HCT116 (cell line): ENCODE measurements around the gene WT1. TPM values are rescaled to one million over a fixed set of nuclear protein-coding genes. Genes with fewer than 3 reads are reported as not detected.

ENCODE experiments used
- ATAC-seq: fragments of 200-7000 bp; cut with Tn5 transposase; 2 replicates; pipeline ENCODE4 v1.9.1; 2020; ENCODE audit warnings: mild to moderate bottlenecking, moderate library complexity
- BruUV-seq: library from RNA; stranded (reverse); fragments of 400-500 nt; replicated peaks from 2 replicates; lab custom pipeline; 2021; lab: Mats Ljungman, UMichigan
- CTCF ChIA-PET: fragments of 300-600 bp; sonication (Branson Sonifier 250); formaldehyde crosslinking; loops from one replicate; lab custom pipeline; 2021; ENCODE audit warnings: antibody characterized with exemption; lab: Charles Lee
- POLR2A ChIA-PET: fragments of 300-600, 350-600 bp; sonication (Branson Sonifier 250); formaldehyde crosslinking; loops from one replicate; lab custom pipeline; 2021; ENCODE audit warnings: antibody characterized with exemption; lab: Charles Lee
- RAD21 ChIA-PET, 2 experiments: fragments of 300-600 bp; sonication (Branson Sonifier 250); formaldehyde crosslinking; loops; one replicate each; lab custom pipeline; 2023; ENCODE audit warnings: low total read pairs in 2 of 2; ENCODE audit not compliant: uncharacterized antibody in 2 of 2, unreplicated experiment in 2 of 2, low non-redundant PET in 1 of 2; lab: Charles Lee
- DNase-seq: peaks from one replicate; pipeline ENCODE4 v3.0.0-alpha.2; 2010; ENCODE audit warnings: low read depth, low spot score
- H2AFZ ChIP-seq: fragments of 200-600 bp; shearing (Covaris generic), sonication (generic); 2 replicates; pipeline ENCODE4 v1.6.1; 2017; ENCODE audit warnings: low read depth, mixed run types, mixed read lengths, antibody characterized with exemption, low read length; ENCODE audit not compliant: poor library complexity, severe bottlenecking
- H3K27ac ChIP-seq: 2 replicates; pipeline ENCODE4 v1.5.1; 2012; ENCODE audit warnings: low read depth, low read length
- H3K27me3 ChIP-seq: fragments of 200-600 bp; sonication (generic); 2 replicates; pipeline ENCODE4 v1.6.1; 2016; ENCODE audit warnings: mixed run types, low read length, mixed read lengths; ENCODE audit not compliant: insufficient read depth
- H3K36me3 ChIP-seq, 2 experiments: fragments of 200-500 bp in 1 of 2; fragments of 200-600 bp in 1 of 2; sonication (Bioruptor generic) in 1 of 2; sonication (generic) in 1 of 2; 2 replicates each; pipeline versions ENCODE4 v1.5.1 to v1.6.1; 2014 to 2016; ENCODE audit warnings: low read length in 2 of 2, inconsistent platforms in 1 of 2, mixed read lengths in 1 of 2, mixed run types in 1 of 2; ENCODE audit not compliant: insufficient read depth in 2 of 2, control insufficient read depth in 1 of 2
- H3K4me1 ChIP-seq, 2 experiments: fragments of 200-600 bp in 1 of 2; sonication (generic) in 1 of 2; 2 replicates each; pipeline versions ENCODE4 v1.5.1 to v1.6.1; 2012 to 2017; ENCODE audit warnings: low read length in 2 of 2, inconsistent platforms in 1 of 2, mild to moderate bottlenecking in 1 of 2, mixed read lengths in 1 of 2, mixed run types in 1 of 2, moderate library complexity in 1 of 2; ENCODE audit not compliant: insufficient read depth in 2 of 2, control insufficient read depth in 1 of 2
- H3K4me2 ChIP-seq: fragments of 200-600 bp; sonication (generic); 2 replicates; pipeline ENCODE4 v1.6.1; 2017; ENCODE audit warnings: mixed run types, low read length, mixed read lengths
- H3K4me3 ChIP-seq, 2 experiments: fragments of 200-600 bp in 1 of 2; sonication (generic) in 1 of 2; replicated peaks in 1 of 2; 2 replicates each; pipeline ENCODE4 v1.5.1; 2011 to 2016; ENCODE audit warnings: low read length in 2 of 2, control low read depth in 1 of 2, low read depth in 1 of 2, mild to moderate bottlenecking in 1 of 2, mixed read lengths in 1 of 2, mixed run types in 1 of 2
- H3K79me2 ChIP-seq: fragments of 200-600 bp; sonication (generic); 2 replicates; pipeline ENCODE4 v1.6.1; 2017; ENCODE audit warnings: mild to moderate bottlenecking, mixed run types, low read length, moderate library complexity, mixed read lengths; ENCODE audit not compliant: insufficient read depth
- H3K9ac ChIP-seq: fragments of 200-600 bp; sonication (generic); 2 replicates; pipeline ENCODE4 v1.6.1; 2016; ENCODE audit warnings: low read length, mixed read lengths
- H3K9me2 ChIP-seq: fragments of 200-600 bp; sonication (generic), shearing (Covaris generic); 2 replicates; pipeline ENCODE4 v1.6.1; 2017; ENCODE audit warnings: mixed run types, mild to moderate bottlenecking, moderate library complexity; ENCODE audit not compliant: insufficient read depth
- H3K9me3 ChIP-seq, 2 experiments: fragments of 200-500 bp in 1 of 2; fragments of 200-600 bp in 1 of 2; sonication (Bioruptor generic) in 1 of 2; sonication (generic) in 1 of 2; 2 replicates each; pipeline ENCODE4 v1.6.1; 2014 to 2017; ENCODE audit warnings: low read length in 2 of 2, mixed read lengths in 2 of 2, inconsistent platforms in 1 of 2, low read depth in 1 of 2, mild to moderate bottlenecking in 1 of 2, mixed run types in 1 of 2, moderate library complexity in 1 of 2; ENCODE audit not compliant: control insufficient read depth in 1 of 2, insufficient read depth in 1 of 2
- H4K20me1 ChIP-seq: fragments of 200-600 bp; sonication (generic), shearing (Covaris generic); 2 replicates; pipeline ENCODE4 v1.6.1; 2017; ENCODE audit warnings: mixed run types, mild to moderate bottlenecking, moderate library complexity; ENCODE audit not compliant: insufficient read depth
- CBX3 ChIP-seq: IDR thresholded peaks from 2 replicates; pipeline ENCODE4 v1.6.1; 2012; ENCODE audit warnings: low read depth
- CEBPB ChIP-seq: IDR thresholded peaks from 2 replicates; pipeline ENCODE4 v1.6.1; 2012; ENCODE audit warnings: low read depth
- EGR1 ChIP-seq: IDR thresholded peaks from 2 replicates; pipeline ENCODE4 v1.6.1; 2012; ENCODE audit warnings: low read depth
- ELF1 ChIP-seq: IDR thresholded peaks from 2 replicates; pipeline ENCODE4 v1.6.1; 2012; ENCODE audit warnings: low read depth, borderline replicate concordance
- RAD21 ChIP-seq: IDR thresholded peaks from 2 replicates; pipeline ENCODE4 v1.6.1; 2012; ENCODE audit warnings: low read depth, mild to moderate bottlenecking
- SIN3A ChIP-seq: IDR thresholded peaks from 2 replicates; pipeline ENCODE4 v1.6.1; 2012; ENCODE audit warnings: low read depth
- YY1 ChIP-seq: IDR thresholded peaks from 2 replicates; pipeline ENCODE4 v1.6.1; 2011; ENCODE audit warnings: low read length, low read depth, moderate library complexity, mild to moderate bottlenecking; ENCODE audit not compliant: insufficient replicate concordance; ENCODE audit errors: extremely low read depth
- intact Hi-C: fragments of 100-400 bp; cut with micrococcal nuclease; formaldehyde crosslinking; loops from 2 replicates; pipeline ENCODE4 v1.10.0; 2022
- total RNA-seq: library from RNA; stranded (reverse); gene quantifications from one replicate; pipeline ENCODE4 v1.2.1, GENCODE V29; 2021; ENCODE audit not compliant: unreplicated experiment
- TF ChIP-seq, protein P1 (sequence below): IDR thresholded peaks from 2 replicates; pipeline ENCODE4 v1.6.1; 2012
- TF ChIP-seq, protein P2 (sequence below): IDR thresholded peaks from 2 replicates; pipeline ENCODE4 v1.6.1; 2011; ENCODE audit warnings: mild to moderate bottlenecking, low read length, moderate library complexity; ENCODE audit not compliant: insufficient replicate concordance; ENCODE audit errors: extremely low read depth

Gene WT1
- total RNA-seq, 1 experiment from 2014 or later: 0.07 TPM

DNA sequence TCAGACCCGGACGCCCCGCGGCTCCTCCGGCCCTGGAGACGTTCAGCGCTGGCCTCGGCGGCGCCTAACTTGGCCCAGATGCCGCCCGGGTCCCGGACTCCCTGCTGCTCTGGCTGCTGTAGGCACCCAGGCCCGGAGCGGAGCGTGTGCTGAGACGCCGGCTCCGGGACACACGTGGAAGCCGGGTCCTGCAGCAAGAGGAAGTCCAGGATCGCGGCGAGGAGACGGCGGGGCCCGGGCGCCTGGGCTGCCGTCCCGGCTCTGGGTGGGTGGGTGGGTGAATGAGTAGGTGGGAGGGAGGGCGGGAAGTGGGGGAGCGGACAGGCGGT lies 223 bp downstream of the WT1 start:
- Histone ChIP-seq H2AFZ (no peak overlapping the region), H3K4me3 (no peak overlapping the region), H3K4me2 (no peak overlapping the region), H3K79me2 (no peaks in the 10 kb centered on the region), H4K20me1 (no peaks in the 10 kb centered on the region), H3K27ac (no peak overlapping the region), H3K9ac (no peak overlapping the region), H3K27me3 (0 out of 2 replicates have a peak, but pooled peaks cover 6% of the 10 kb centered on the region), H3K36me3 (no peaks in the 10 kb centered on the region), H3K4me1 (no peaks in the 10 kb centered on the region), H3K9me3 (no peaks in the 10 kb centered on the region), H3K9me2 (no peaks in the 10 kb centered on the region)
- CTCF ChIA-PET: no interaction called here
- no TSS peak for BruUV-seq
- RAD21 ChIA-PET: no interaction called here
- no peak for DNase-seq
- ATAC-seq: no peak
- POLR2A ChIA-PET: no interaction called here
- intact Hi-C loops: no loop called here
- no peak for TF ChIP-seq SIN3A
- no peak for TF ChIP-seq CBX3
- TF ChIP-seq RAD21: no peak
- TF ChIP-seq CEBPB: no peak
- TF ChIP-seq EGR1: no peak
- TF ChIP-seq ELF1: no peak
- TF ChIP-seq YY1: no peak
- TF ChIP-seq, protein P1, sequence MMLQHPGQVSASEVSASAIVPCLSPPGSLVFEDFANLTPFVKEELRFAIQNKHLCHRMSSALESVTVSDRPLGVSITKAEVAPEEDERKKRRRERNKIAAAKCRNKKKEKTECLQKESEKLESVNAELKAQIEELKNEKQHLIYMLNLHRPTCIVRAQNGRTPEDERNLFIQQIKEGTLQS: no peak

DNA sequence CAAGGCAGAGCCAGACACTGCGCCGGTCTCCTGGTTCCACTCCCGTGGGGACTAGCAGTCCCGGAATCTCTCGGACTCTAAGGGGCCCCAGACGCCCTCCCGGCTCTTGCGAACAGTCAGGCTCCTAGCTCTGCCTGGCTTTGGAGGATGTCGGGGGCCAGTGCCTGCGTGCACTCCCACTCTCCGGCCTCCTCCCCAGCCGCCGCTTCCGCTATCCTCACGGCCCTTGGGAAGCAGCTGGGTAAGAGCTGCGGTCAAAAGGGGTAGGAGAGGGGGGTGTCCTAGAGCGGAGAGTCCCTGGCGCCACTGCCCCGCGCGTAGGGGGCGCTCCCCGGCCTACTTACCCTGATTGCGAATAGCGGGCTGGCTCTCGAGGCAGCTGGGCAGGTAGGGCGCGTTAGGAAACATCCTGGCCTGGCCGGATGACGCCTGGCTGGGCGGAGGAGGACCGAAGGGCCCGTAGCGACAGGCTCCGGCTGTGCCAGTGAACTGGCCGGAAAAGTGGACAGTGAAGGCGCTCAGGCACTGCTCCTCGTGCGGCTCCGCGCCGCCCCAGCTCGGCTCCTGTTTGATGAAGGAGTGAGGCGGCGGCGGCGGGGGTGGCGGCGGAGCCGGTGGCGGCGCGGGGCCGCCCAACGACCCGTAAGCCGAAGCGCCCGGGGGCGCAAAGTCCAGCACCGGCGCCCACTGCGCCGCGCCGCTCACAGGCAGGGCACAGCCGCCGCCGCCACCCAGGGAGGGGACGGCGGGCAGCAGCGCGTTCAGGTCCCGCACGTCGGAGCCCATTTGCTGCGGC lies 785 bp downstream of the WT1 start:
- DNase-seq: no peak
- H3K27ac ChIP-seq: no peak overlapping the region
- no peaks in the 10 kb centered on the region for H4K20me1 ChIP-seq
- CTCF ChIA-PET: no interaction called here
- POLR2A ChIA-PET: no interaction called here
- no peaks in the 10 kb centered on the region for H3K36me3 ChIP-seq
- RAD21 ChIA-PET: no interaction called here
- H2AFZ ChIP-seq: no peak overlapping the region
- BruUV-seq: no TSS peak
- H3K9me3 ChIP-seq: no peaks in the 10 kb centered on the region
- intact Hi-C loops: no loop called here
- 0 out of 2 replicates have a peak, but pooled peaks cover 4% of the 10 kb centered on the region for H3K27me3 ChIP-seq
- no peak for TF ChIP-seq YY1
- TF ChIP-seq, protein P2, sequence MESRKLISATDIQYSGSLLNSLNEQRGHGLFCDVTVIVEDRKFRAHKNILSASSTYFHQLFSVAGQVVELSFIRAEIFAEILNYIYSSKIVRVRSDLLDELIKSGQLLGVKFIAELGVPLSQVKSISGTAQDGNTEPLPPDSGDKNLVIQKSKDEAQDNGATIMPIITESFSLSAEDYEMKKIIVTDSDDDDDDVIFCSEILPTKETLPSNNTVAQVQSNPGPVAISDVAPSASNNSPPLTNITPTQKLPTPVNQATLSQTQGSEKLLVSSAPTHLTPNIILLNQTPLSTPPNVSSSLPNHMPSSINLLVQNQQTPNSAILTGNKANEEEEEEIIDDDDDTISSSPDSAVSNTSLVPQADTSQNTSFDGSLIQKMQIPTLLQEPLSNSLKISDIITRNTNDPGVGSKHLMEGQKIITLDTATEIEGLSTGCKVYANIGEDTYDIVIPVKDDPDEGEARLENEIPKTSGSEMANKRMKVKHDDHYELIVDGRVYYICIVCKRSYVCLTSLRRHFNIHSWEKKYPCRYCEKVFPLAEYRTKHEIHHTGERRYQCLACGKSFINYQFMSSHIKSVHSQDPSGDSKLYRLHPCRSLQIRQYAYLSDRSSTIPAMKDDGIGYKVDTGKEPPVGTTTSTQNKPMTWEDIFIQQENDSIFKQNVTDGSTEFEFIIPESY: no peak
- no peak overlapping the region for H3K9ac ChIP-seq
- H3K9me2 ChIP-seq: no peaks in the 10 kb centered on the region
- H3K4me2 ChIP-seq: no peak overlapping the region
- no peak overlapping the region for H3K4me3 ChIP-seq
- no peaks in the 10 kb centered on the region for H3K79me2 ChIP-seq
- H3K4me1 ChIP-seq: no peaks in the 10 kb centered on the region
- no peak for ATAC-seq
